ENCODE data around the gene EYS.

Gene EYS

DNA sequence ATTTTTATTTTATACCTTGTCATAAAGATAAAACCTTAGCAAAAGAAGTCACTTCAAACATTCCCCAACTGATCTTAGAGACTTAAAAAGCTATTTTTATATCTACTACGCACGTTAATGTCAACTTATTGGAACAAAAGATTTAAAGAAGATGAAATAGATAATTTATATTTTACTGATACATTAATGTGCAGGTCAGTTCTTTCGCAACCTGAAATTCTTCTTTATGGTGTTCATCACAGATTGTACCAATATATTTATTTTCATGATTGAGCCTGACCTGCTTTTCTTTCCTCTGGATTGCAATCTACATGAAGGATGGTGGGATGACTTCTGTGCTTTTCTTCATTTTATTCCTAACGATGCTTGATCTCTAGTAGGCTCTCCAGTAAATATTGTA lies 1475.1 kb downstream of the EYS start:
- DNase-seq, result no peak
- CTCF ChIA-PET, result no interaction called here
- H3K4me1 Mint-ChIP-seq, result no peaks in the 10 kb centered on the region
- H3K4me3 Mint-ChIP-seq, result no peak overlapping the region
- no peak overlapping the region for H3K27ac Mint-ChIP-seq
- H3K36me3 Mint-ChIP-seq, result no peaks in the 10 kb centered on the region
- no peaks in the 10 kb centered on the region for H3K27me3 Mint-ChIP-seq
- no peaks in the 10 kb centered on the region for H3K9me3 Mint-ChIP-seq

DNA sequence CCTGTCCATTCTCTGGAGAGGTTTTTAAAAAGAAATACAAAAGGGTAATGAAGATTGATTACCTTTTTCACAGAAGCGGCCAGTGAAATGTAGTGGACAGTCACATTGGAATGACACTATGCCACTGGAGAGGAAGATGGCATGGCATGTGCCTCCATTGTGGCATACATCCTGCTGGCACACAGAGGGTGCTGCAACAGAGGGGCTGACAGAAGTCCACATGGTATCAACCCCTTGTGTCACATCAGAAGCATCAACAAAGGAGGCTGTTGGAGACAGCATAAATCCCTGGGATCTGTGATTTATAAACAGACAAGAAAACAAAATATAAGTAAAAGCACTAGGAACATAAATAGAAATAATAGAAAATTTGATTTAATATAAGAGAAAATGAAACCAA lies 1476.5 kb downstream of the EYS start:
- Mint-ChIP-seq H3K4me3 (no peak overlapping the region), H3K9me3 (no peaks in the 10 kb centered on the region), H3K27me3 (no peaks in the 10 kb centered on the region), H3K36me3 (no peaks in the 10 kb centered on the region), H3K27ac (no peak overlapping the region), H3K4me1 (no peaks in the 10 kb centered on the region)
- DNase-seq, result no peak
- CTCF ChIA-PET, result no interaction called here

DNA sequence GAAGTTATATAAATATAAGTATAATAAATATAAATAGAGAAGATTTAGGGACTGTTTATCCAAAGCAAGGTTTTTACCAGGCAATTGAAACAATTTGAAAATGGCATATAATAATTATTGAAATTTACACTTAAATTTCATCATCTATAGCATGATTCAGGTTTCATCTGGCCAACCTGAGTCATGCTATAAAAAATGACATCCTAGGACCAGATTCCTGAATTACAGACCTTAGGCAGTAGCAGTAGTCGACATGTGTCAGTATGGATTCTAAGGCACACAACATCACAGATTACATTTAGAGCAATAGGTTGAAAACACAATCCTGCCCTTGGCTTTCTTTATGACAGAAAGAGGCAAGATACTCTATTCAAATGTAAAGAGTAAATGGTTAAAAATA lies 1479.2 kb downstream of the EYS start:
- CTCF ChIA-PET, result no interaction called here
- Mint-ChIP-seq H3K9me3 (no peaks in the 10 kb centered on the region), H3K27me3 (no peaks in the 10 kb centered on the region), H3K4me3 (no peak overlapping the region), H3K36me3 (no peaks in the 10 kb centered on the region), H3K4me1 (no peaks in the 10 kb centered on the region), H3K27ac (no peak overlapping the region)
- DNase-seq, result no peak

DNA sequence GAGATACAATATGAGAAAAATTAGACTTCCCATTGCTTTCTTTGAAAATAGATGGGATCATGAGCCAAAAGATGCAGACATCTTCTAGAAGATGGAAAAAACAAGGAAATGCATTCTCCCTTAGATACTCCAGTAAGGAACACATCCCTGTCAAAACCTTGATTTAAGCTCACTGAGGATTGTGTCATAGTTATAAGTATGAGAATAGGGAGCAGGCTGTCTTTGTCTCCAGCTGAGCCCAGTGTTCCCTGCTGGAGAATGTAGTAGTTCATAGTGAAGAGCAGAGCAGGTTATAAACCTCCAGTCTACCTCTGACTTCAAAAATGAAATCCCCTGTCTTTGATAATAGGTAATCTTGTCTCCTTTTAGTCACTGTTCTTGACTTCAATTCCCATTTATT lies 1481.5 kb downstream of the EYS start:
- Mint-ChIP-seq H3K4me3 (no peak overlapping the region), H3K27ac (no peak overlapping the region), H3K9me3 (no peaks in the 10 kb centered on the region), H3K4me1 (no peaks in the 10 kb centered on the region), H3K36me3 (no peaks in the 10 kb centered on the region), H3K27me3 (no peaks in the 10 kb centered on the region)
- no peak for DNase-seq
- CTCF ChIA-PET, result no interaction called here

DNA sequence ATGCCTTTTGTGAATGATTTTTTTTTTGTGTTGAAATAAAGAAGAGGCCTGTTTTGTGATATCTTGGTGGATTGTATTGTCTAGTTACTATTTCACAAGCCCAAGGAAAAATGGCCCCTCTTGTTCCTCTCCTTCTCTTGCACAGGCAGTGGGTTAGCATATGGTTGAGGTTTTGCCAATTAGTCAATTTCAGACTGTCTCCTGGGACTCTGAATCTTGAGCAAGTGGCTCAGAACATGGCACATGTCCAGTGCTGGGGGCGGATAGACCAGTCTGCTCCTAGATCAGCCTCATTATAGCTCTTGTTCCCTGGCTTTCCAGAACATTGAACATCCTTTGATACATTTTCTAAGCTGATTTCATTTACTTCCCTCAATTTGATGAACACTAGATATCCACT lies 1482.2 kb downstream of the EYS start:
- Mint-ChIP-seq H3K9me3 (peaks cover 4% of the 10 kb centered on the region), H3K27ac (no peak overlapping the region), H3K4me1 (no peaks in the 10 kb centered on the region), H3K36me3 (no peaks in the 10 kb centered on the region), H3K4me3 (no peak overlapping the region), H3K27me3 (no peaks in the 10 kb centered on the region)
- no peak for DNase-seq
- CTCF ChIA-PET, result no interaction called here

- H3K27me3 Mint-ChIP-seq, result no peaks in the 10 kb centered on the region
- DNase-seq, result no peak
- H3K4me1 Mint-ChIP-seq, result no peaks in the 10 kb centered on the region
- no peaks in the 10 kb centered on the region for H3K36me3 Mint-ChIP-seq
- H3K27ac Mint-ChIP-seq, result no peak overlapping the region
- CTCF ChIA-PET, result no interaction called here
- no peak overlapping the region for H3K4me3 Mint-ChIP-seq
- peaks cover 7% of the 10 kb centered on the region for H3K9me3 Mint-ChIP-seq
Measured at GRCh38 chr6:64221776-64222175, 1485.2 kb downstream of the EYS start.

DNA sequence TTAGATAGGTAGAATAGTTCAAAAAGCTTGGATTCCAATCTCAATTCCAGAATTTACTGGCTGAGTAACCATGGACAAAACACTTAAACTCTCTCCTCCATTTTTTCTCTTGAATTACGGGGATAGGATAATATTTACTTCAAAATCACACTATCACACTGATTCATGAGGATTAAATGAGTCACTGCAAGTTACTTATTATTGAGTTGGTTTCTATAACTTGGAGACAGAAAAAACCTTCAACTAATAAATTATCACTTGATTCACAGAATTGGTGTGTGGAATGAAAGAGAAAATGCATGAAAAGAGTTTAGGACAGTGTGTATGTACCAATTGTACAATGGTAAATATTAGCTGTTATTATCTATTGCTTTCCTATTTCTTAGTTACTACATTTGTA lies 1486.2 kb downstream of the EYS start:
- Mint-ChIP-seq H3K36me3 (no peaks in the 10 kb centered on the region), H3K27ac (no peak overlapping the region), H3K4me1 (no peaks in the 10 kb centered on the region), H3K27me3 (no peaks in the 10 kb centered on the region), H3K9me3 (peaks cover 7% of the 10 kb centered on the region), H3K4me3 (no peak overlapping the region)
- CTCF ChIA-PET, result no interaction called here
- no peak for DNase-seq

DNA sequence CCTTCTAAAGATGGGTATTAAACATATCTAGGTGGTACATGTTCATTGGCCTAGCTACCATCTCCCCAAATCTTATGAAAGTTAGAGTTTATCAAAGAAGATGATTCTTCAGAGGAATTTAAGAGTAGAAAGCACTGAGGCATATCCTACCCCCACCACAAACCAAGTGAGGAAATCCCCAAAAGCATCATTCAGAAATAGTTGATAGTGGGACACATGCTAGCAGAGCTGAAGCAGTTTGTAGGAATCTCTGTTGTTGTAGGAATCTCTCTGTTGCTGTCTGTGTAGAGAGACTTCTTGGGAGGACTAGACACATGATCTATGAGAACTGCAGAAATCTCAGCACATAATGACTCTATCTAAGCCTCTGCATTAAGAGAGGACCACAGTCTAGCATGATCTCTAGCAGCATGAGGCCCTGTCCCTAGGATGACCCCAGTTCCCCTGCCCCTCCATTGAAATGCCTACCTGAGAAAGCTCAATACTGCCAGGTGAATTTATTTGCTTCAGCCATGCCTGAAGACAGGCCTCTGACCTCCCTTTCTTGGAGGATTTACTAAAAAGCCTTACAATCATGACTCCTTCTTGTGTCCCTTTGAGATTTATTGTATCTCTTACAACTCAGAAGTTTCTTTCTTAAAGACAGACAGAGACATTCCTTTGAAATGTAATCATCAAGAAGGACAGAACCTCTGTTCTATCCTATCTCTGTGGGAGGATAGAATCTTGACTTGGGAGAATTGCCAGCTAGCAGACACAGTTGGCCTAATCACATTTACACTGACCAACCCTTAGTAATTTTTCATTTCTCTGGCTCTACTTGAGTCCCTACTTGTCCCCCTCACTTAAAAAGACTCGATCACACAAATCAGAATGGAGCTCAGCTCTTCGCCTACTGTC lies 1489.1 kb downstream of the EYS start:
- Mint-ChIP-seq H3K27me3 (no peaks in the 10 kb centered on the region), H3K4me3 (no peak overlapping the region), H3K9me3 (peaks cover 7% of the 10 kb centered on the region), H3K27ac (no peak overlapping the region), H3K36me3 (no peaks in the 10 kb centered on the region), H3K4me1 (no peaks in the 10 kb centered on the region)
- no peak for DNase-seq
- CTCF ChIA-PET, result no interaction called here

DNA sequence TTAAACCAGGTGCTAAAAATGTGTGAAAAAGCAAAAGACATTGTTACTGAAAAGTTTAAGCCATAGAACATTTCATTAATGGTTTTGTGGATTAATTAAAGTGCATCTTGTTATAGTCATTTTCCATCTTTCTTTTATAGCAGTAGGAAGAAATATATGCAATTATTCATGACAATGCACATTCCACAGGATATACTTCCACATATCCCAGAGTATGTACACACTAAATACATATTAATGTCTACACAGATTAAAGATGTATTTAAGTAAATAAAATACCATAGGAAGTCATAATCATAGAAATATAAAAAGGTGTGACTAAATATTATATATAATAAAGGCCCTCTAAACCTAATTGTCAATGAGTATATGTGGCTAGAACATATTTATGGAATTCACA lies 1492.7 kb downstream of the EYS start:
- no peaks in the 10 kb centered on the region for H3K4me1 Mint-ChIP-seq
- H3K9me3 Mint-ChIP-seq, result no peaks in the 10 kb centered on the region
- CTCF ChIA-PET, result no interaction called here
- H3K27me3 Mint-ChIP-seq, result no peaks in the 10 kb centered on the region
- H3K27ac Mint-ChIP-seq, result no peak overlapping the region
- H3K36me3 Mint-ChIP-seq, result no peaks in the 10 kb centered on the region
- no peak overlapping the region for H3K4me3 Mint-ChIP-seq
- no peak for DNase-seq

GRCh38 chr6:64213697-64214096 lies 1493.3 kb downstream of the EYS start:
- H3K27ac Mint-ChIP-seq, result no peak overlapping the region
- H3K4me1 Mint-ChIP-seq, result no peaks in the 10 kb centered on the region
- no peaks in the 10 kb centered on the region for H3K27me3 Mint-ChIP-seq
- H3K4me3 Mint-ChIP-seq, result no peak overlapping the region
- no peaks in the 10 kb centered on the region for H3K36me3 Mint-ChIP-seq
- CTCF ChIA-PET, result no interaction called here
- H3K9me3 Mint-ChIP-seq, result no peaks in the 10 kb centered on the region
- DNase-seq, result no peak

DNA sequence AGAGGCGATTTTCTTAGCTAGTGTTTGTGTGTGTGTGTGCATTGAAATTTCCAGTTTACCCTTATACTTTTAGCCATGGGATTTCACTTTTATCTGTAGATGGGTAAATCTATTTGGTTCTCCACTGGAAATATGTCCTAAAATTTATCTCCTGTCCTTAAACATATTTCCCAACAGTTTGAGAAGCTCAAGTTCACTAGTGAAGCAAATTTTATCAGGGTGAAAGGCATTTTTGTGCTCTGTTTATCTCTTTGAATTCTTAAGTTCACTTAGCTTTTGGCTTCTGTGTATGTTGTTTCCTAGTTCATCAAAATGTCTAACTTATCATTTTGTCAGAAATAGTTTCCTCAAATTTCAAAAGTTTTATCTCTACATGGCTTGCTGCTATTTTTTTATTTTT lies 1509.8 kb downstream of the EYS start:
- no peak for DNase-seq
- H3K36me3 Mint-ChIP-seq, result no peaks in the 10 kb centered on the region
- no peak overlapping the region for H3K4me3 Mint-ChIP-seq
- H3K27me3 Mint-ChIP-seq, result no peaks in the 10 kb centered on the region
- no peaks in the 10 kb centered on the region for H3K9me3 Mint-ChIP-seq
- H3K27ac Mint-ChIP-seq, result no peak overlapping the region
- CTCF ChIA-PET, result no interaction called here
- H3K4me1 Mint-ChIP-seq, result no peaks in the 10 kb centered on the region

DNA sequence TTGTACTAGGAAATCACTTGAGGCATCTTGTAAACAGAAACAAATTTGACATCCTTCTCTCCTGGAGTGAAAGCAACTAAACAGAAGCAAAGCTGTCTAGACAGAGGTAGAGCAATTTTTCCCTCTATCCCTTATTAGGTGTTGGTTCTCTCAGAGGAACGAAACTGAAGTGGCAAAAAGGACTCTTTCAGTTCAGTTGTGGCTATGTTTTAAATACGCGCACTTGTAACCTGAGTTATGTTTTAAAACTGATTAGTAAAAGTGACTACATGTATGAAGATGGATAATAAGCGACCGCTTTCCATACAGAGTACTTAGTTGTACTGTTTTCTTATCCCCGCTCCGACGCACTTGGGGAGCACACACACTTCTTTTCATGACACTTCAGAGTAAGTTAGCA lies 1520.4 kb downstream of the EYS start:
- no peak overlapping the region for H3K4me3 Mint-ChIP-seq
- H3K36me3 Mint-ChIP-seq, result no peaks in the 10 kb centered on the region
- no peak overlapping the region for H3K27ac Mint-ChIP-seq
- no peaks in the 10 kb centered on the region for H3K27me3 Mint-ChIP-seq
- CTCF ChIA-PET, result no interaction called here
- peaks cover 8% of the 10 kb centered on the region for H3K9me3 Mint-ChIP-seq
- no peak for DNase-seq
- no peaks in the 10 kb centered on the region for H3K4me1 Mint-ChIP-seq

DNA sequence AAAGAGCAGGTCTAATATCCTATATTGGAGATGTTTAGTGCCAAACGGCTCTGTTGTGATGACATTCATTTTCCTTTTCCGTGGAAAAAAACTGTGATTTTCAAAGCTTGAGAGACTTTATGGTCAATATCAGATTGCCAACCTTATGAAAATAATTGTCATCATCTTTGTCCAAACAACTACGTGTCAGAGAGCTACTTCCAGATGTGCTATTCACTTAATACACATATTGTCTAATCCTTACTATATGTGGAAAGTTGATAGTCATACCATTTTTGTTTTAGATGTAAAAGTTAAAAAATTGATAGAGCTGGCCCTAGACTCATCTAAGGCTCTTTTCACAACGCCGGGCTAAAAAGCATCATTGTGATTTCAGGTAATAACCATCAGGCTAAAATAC lies 1521.4 kb downstream of the EYS start:
- no peak overlapping the region for H3K4me3 Mint-ChIP-seq
- CTCF ChIA-PET, result no interaction called here
- H3K9me3 Mint-ChIP-seq, result peaks cover 8% of the 10 kb centered on the region
- DNase-seq, result no peak
- H3K27me3 Mint-ChIP-seq, result no peaks in the 10 kb centered on the region
- H3K4me1 Mint-ChIP-seq, result no peaks in the 10 kb centered on the region
- no peaks in the 10 kb centered on the region for H3K36me3 Mint-ChIP-seq
- no peak overlapping the region for H3K27ac Mint-ChIP-seq

GRCh38 chr6:64175296-64175695 lies 1531.7 kb downstream of the EYS start:
- CTCF ChIA-PET, result no interaction called here
- H3K27me3 Mint-ChIP-seq, result no peaks in the 10 kb centered on the region
- DNase-seq, result no peak
- H3K36me3 Mint-ChIP-seq, result no peaks in the 10 kb centered on the region
- no peak overlapping the region for H3K27ac Mint-ChIP-seq
- peaks cover 2% of the 10 kb centered on the region for H3K9me3 Mint-ChIP-seq
- no peaks in the 10 kb centered on the region for H3K4me1 Mint-ChIP-seq
- H3K4me3 Mint-ChIP-seq, result no peak overlapping the region

GRCh38 chr6:64170316-64170715 lies 1536.7 kb downstream of the EYS start:
- CTCF ChIA-PET, result no interaction called here
- no peaks in the 10 kb centered on the region for H3K4me1 Mint-ChIP-seq
- H3K27ac Mint-ChIP-seq, result no peak overlapping the region
- H3K4me3 Mint-ChIP-seq, result no peak overlapping the region
- H3K9me3 Mint-ChIP-seq, result peaks cover 2% of the 10 kb centered on the region
- H3K27me3 Mint-ChIP-seq, result no peaks in the 10 kb centered on the region
- no peak for DNase-seq
- H3K36me3 Mint-ChIP-seq, result no peaks in the 10 kb centered on the region

GRCh38 chr6:64160486-64160885 lies 1546.5 kb downstream of the EYS start:
- H3K27ac Mint-ChIP-seq, result no peak overlapping the region
- H3K4me3 Mint-ChIP-seq, result no peak overlapping the region
- no peaks in the 10 kb centered on the region for H3K27me3 Mint-ChIP-seq
- H3K4me1 Mint-ChIP-seq, result no peaks in the 10 kb centered on the region
- no peaks in the 10 kb centered on the region for H3K36me3 Mint-ChIP-seq
- DNase-seq, result no peak
- CTCF ChIA-PET, result no interaction called here
- H3K9me3 Mint-ChIP-seq, result peaks cover 3% of the 10 kb centered on the region

All from activated naive CD4-positive, alpha-beta T cell treated with anti-CD3 and anti-CD28 coated beads, Interleukin-2, amount 10 ng/mL, durations not matched to agents 7 days and 5 days (primary cell).